A549 (cell line): ENCODE data around the gene ZNHIT2. TPM values are rescaled to one million over a fixed set of nuclear protein-coding genes. Genes with fewer than 3 reads are reported as not detected.

Experiments used
- ATAC-seq, 2 experiments: fragments of 200-7000 bp in 1 of 2; fragments of >200 bp in 1 of 2; cut with Nextera tagmentation in 1 of 2; cut with Tn5 transposase in 1 of 2; 3 replicates each; pipeline versions ENCODE4 v1.8.0 to v1.9.1; 2018 to 2020; ENCODE audit warnings: mild to moderate bottlenecking in 1 of 2, moderate library complexity in 1 of 2
- CTCF ChIA-PET: fragments of 300-600 bp; sonication (Branson Sonifier 250); formaldehyde crosslinking; extraction: SDS; loops from one replicate; lab custom pipeline; 2021; ENCODE audit warnings: antibody characterized with exemption, inconsistent platforms; lab: Yijun Ruan, JAX
- POLR2A ChIA-PET: fragments of 350-600 bp; formaldehyde crosslinking; extraction: SDS; loops from one replicate; lab custom pipeline; 2021; ENCODE audit warnings: antibody characterized with exemption, inconsistent platforms; lab: Yijun Ruan, JAX
- DNase-seq, 2 experiments: peaks; one replicate each; pipeline versions ENCODE4 v3.0.0 to v3.0.0-alpha.2; 2011 to 2016; ENCODE audit warnings: low read depth in 1 of 2, low spot score in 1 of 2
- FAIRE-seq: peaks from 2 replicates; lab custom pipeline; 2011; peaks lifted over from hg19 to GRCh38; lab: Jason Lieb, UNC
- H3K27ac ChIP-seq, 2 experiments: fragments of >200 bp; sonication (Bioruptor Twin); formaldehyde crosslinking; 3 replicates each; pipeline ENCODE4 v1.5.1; 2016 to 2017
- H3K4me1 ChIP-seq: fragments of >200 bp; sonication (Bioruptor Twin); formaldehyde crosslinking; 3 replicates; pipeline ENCODE4 v1.6.1; 2016
- H3K4me2 ChIP-seq: fragments of >200 bp; sonication (Bioruptor Twin); formaldehyde crosslinking; 3 replicates; pipeline ENCODE4 v1.6.1; 2016
- H3K4me3 ChIP-seq: fragments of >200 bp; sonication (Bioruptor Twin); formaldehyde crosslinking; 3 replicates; pipeline ENCODE4 v1.5.1; 2016
- H3K9me3 ChIP-seq: fragments of >200 bp; sonication (Bioruptor Twin); formaldehyde crosslinking; 3 replicates; pipeline ENCODE4 v1.6.1; 2016
- BHLHE40 ChIP-seq: IDR thresholded peaks from 2 replicates; pipeline ENCODE4 v1.6.1; 2012; ENCODE audit warnings: low read depth, low read length, inconsistent platforms
- CBX2 ChIP-seq: fragments of 200-600 bp; sonication (generic); IDR thresholded peaks from 2 replicates; pipeline ENCODE4 v1.6.1; 2016; ENCODE audit warnings: low read depth, mild to moderate bottlenecking, borderline replicate concordance
- CBX8 ChIP-seq: fragments of 200-600 bp; sonication (generic); IDR thresholded peaks from 2 replicates; pipeline ENCODE4 v1.6.1; 2016
- CHD2 ChIP-seq: fragments of 150-350 bp; IDR thresholded peaks from 2 replicates; pipeline ENCODE4 v1.6.1; 2014; ENCODE audit warnings: low read length; ENCODE audit not compliant: partially characterized antibody
- CTCF ChIP-seq: fragments of >200 bp; sonication (Bioruptor Twin); formaldehyde crosslinking; IDR thresholded peaks from 3 replicates; pipeline ENCODE4 v1.5.1; 2016
- EHMT2 ChIP-seq: fragments of 200-600 bp; sonication (generic); IDR thresholded peaks from 2 replicates; pipeline ENCODE4 v1.6.1; 2016; ENCODE audit warnings: antibody characterized with exemption, low read depth, mild to moderate bottlenecking, moderate library complexity
- ELK1 ChIP-seq: fragments of 150-350 bp; IDR thresholded peaks from 2 replicates; pipeline ENCODE4 v1.6.1; 2014; ENCODE audit warnings: low read depth, mild to moderate bottlenecking, low read length
- EP300 ChIP-seq, 2 experiments: fragments of >200 bp; sonication (Bioruptor Twin); formaldehyde crosslinking; IDR thresholded peaks; 2 replicates in 1 of 2; 3 replicates in 1 of 2; pipeline ENCODE4 v1.6.1; 2016 to 2017
- ESRRA ChIP-seq: fragments of 150-350 bp; IDR thresholded peaks from 2 replicates; pipeline ENCODE4 v1.6.1; 2014; ENCODE audit warnings: mild to moderate bottlenecking, low read length, borderline replicate concordance
- FOSB ChIP-seq: fragments of 250-450 bp; sonication (Bioruptor Pico); IDR thresholded peaks from 2 replicates; pipeline ENCODE4 v1.5.0; 2020; ENCODE audit warnings: mild to moderate bottlenecking, moderate library complexity
- FOXS1 ChIP-seq: fragments of 250-450 bp; sonication (Bioruptor Pico); IDR thresholded peaks from 2 replicates; pipeline ENCODE4 v1.5.0; 2020; ENCODE audit warnings: mild to moderate bottlenecking, moderate library complexity
- HEYL ChIP-seq: fragments of 250-450 bp; sonication (Bioruptor Pico); IDR thresholded peaks from 2 replicates; pipeline ENCODE4 v1.8.0; 2021; ENCODE audit warnings: mild to moderate bottlenecking, moderate library complexity
- HOXB13 ChIP-seq: fragments of 250-450 bp; sonication (Bioruptor Pico); IDR thresholded peaks from 2 replicates; pipeline ENCODE4 v1.5.0; 2020; ENCODE audit warnings: low read depth, mild to moderate bottlenecking, moderate library complexity
- HOXB5 ChIP-seq: fragments of 250-450 bp; sonication (Bioruptor Pico); IDR thresholded peaks from 2 replicates; pipeline ENCODE4 v1.5.0; 2020; ENCODE audit warnings: mild to moderate bottlenecking, moderate library complexity
- JUNB ChIP-seq: fragments of >200 bp; sonication (Bioruptor Twin); formaldehyde crosslinking; IDR thresholded peaks from 2 replicates; pipeline ENCODE4 v1.6.1; 2016
- KDM5A ChIP-seq: fragments of 200-600 bp; sonication (generic); IDR thresholded peaks from 2 replicates; pipeline ENCODE4 v1.6.1; 2016; ENCODE audit warnings: antibody characterized with exemption, mild to moderate bottlenecking
- NFE2L2 ChIP-seq: fragments of 150-350 bp; conservative IDR thresholded peaks from 2 replicates; pipeline ENCODE4 v1.6.1; 2014; ENCODE audit warnings: low read length
- NR3C1 ChIP-seq: fragments of >200 bp; sonication (Bioruptor Twin); formaldehyde crosslinking; IDR thresholded peaks from 3 replicates; pipeline ENCODE4 v1.6.1; 2017
- POLR2A ChIP-seq: IDR thresholded peaks from 2 replicates; pipeline ENCODE4 v1.6.1; 2012; ENCODE audit warnings: mild to moderate bottlenecking, low read length
- RARB ChIP-seq: fragments of 250-450 bp; sonication (Bioruptor Pico); IDR thresholded peaks from 2 replicates; pipeline ENCODE4 v1.8.0; 2021; ENCODE audit warnings: mild to moderate bottlenecking, moderate library complexity
- RNF2 ChIP-seq: fragments of 200-600 bp; sonication (generic); IDR thresholded peaks from 2 replicates; pipeline ENCODE4 v1.6.1; 2016; ENCODE audit warnings: low read depth, mild to moderate bottlenecking, antibody characterized with exemption, moderate library complexity, borderline replicate concordance
- SREBF2 ChIP-seq: fragments of 450-650 bp; IDR thresholded peaks from 2 replicates; pipeline ENCODE4 v1.6.1; 2014; ENCODE audit warnings: mild to moderate bottlenecking, moderate library complexity
- ZNF302 ChIP-seq: fragments of 250-450 bp; sonication (Bioruptor Pico); IDR thresholded peaks from 2 replicates; pipeline ENCODE4 v1.9.0; 2021; ENCODE audit warnings: inconsistent platforms, mild to moderate bottlenecking, moderate library complexity
- WGBS: methylation state at CpG from one replicate; pipeline ENCODE4 v1.1.6; 2017; ENCODE audit errors: missing lambda C conversion rate; 5-methylcytosine and 5-hydroxymethylcytosine counted together
- polyA plus RNA-seq, 4 experiments: library from polyadenylated mRNA; depleted of rRNA in 3 of 4; stranded (reverse); fragments of >200 nt; fragmentation: RNase III in 1 of 4; extraction: RNeasy Plus Mini Kit Qiagen cat#74134 plus additional on column Dnase treatment in 1 of 4; gene quantifications; 2 replicates in 3 of 4; 3 replicates in 1 of 4; pipeline ENCODE4 v1.2.3, GENCODE V29; 2011 to 2017
- TF ChIP-seq, protein P1 (sequence below): fragments of >200 bp; sonication (Bioruptor Twin); formaldehyde crosslinking; IDR thresholded peaks from 3 replicates; pipeline ENCODE4 v1.6.1; 2016
- TF ChIP-seq, protein P2 (sequence below): fragments of 450-650 bp; IDR thresholded peaks from 2 replicates; pipeline ENCODE4 v1.6.1; 2014; ENCODE audit warnings: antibody characterized with exemption
- TF ChIP-seq, protein P3 (sequence below): fragments of 250-450 bp; sonication (Bioruptor Pico); IDR thresholded peaks from 2 replicates; pipeline ENCODE4 v1.5.0; 2020; ENCODE audit warnings: low read depth, mild to moderate bottlenecking, moderate library complexity
- TF ChIP-seq, protein P4 (sequence below): IDR thresholded peaks from 2 replicates; pipeline ENCODE4 v1.6.1; 2012; ENCODE audit warnings: low read depth, borderline replicate concordance
- TF ChIP-seq, protein P5 (sequence below): IDR thresholded peaks from 2 replicates; pipeline ENCODE4 v1.6.1; 2012

ZNHIT2 gene
- polyA plus RNA-seq, 2 of the 4 experiments (the other 2 are of a cell fraction) = 5.5 to 13.5 TPM

DNA sequence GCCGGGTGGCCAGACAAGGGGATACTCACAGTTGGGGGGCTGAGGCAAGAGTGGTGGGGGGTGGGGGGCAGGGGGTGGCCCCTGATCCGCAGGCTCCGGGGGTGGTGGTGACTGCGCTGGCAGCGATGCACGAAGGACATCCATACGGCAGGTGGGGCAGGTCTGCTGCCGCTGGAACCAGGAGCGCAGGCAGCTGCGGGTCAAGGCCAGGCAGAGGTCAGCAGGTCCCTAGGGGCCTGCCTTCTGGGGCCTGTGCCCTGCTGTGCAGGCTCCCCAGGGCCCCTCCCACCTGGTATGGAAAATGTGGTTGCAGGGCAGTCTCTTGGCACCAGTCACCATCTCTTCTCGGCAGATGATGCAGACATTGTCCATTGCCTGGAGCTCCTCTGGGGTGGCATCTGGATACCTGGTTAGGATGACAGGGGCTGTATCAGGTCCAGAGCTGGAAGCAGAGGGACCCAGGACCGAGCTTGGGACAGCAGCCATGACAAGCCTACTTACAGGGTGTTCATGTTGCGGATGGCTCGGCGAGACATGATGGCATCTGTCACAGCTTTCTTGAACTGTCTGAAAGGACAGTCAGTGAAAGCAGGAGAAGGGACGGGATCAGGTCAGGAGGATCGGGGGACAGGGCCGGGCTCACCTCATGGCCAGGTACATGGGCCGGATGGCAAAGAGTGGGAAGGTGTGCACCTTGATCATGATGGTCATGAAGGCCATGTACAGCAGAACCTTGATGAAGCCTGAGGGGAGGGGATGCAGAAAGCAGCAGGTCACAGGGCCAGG lies 13.3 kb upstream of the ZNHIT2 start:
- ChIA-PET POLR2A (interaction anchor here (2.1 kb wide), 1 partner anchor 9 kb away, joined by 14 read pairs; the partner anchor contains the start of genes FAU and MRPL49), CTCF (interaction anchor here (0.6 to 7.3 kb wide), 7 partner anchors 11 to 472 kb away, joined by 3 to 75 read pairs (median 3); partner anchors contain the start of genes FAU, MRPL49, TM7SF2 and ZNHIT2)
- FAIRE-seq (no peak), DNase-seq (no peak), ATAC-seq (no peak)
- no peak overlapping the region for H3K4me2 ChIP-seq
- peaks cover 14% of the 10 kb centered on the region for H3K4me1 ChIP-seq
- no peaks in the 10 kb centered on the region for H3K9me3 ChIP-seq
- no peak overlapping the region for H3K4me3 ChIP-seq
- H3K27ac ChIP-seq = no peak overlapping the region
- WGBS = 92% methylated on average over 14 of the region's 19 CpGs
- TF ChIP-seq HEYL (CRISPR knock-in tag) = no peak
- no peak for TF ChIP-seq KDM5A
- TF ChIP-seq POLR2A = no peak
- TF ChIP-seq, protein P1, sequence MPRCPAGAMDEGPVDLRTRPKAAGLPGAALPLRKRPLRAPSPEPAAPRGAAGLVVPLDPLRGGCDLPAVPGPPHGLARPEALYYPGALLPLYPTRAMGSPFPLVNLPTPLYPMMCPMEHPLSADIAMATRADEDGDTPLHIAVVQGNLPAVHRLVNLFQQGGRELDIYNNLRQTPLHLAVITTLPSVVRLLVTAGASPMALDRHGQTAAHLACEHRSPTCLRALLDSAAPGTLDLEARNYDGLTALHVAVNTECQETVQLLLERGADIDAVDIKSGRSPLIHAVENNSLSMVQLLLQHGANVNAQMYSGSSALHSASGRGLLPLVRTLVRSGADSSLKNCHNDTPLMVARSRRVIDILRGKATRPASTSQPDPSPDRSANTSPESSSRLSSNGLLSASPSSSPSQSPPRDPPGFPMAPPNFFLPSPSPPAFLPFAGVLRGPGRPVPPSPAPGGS = no peak
- TF ChIP-seq HOXB5 = no peak
- no peak for TF ChIP-seq ZNF302 (CRISPR knock-in tag)
- no peak for TF ChIP-seq CTCF
- no peak for TF ChIP-seq RNF2
- no peak for TF ChIP-seq JUNB
- no peak for TF ChIP-seq CBX8
- TF ChIP-seq, all 56 proteins: peak for 0

DNA sequence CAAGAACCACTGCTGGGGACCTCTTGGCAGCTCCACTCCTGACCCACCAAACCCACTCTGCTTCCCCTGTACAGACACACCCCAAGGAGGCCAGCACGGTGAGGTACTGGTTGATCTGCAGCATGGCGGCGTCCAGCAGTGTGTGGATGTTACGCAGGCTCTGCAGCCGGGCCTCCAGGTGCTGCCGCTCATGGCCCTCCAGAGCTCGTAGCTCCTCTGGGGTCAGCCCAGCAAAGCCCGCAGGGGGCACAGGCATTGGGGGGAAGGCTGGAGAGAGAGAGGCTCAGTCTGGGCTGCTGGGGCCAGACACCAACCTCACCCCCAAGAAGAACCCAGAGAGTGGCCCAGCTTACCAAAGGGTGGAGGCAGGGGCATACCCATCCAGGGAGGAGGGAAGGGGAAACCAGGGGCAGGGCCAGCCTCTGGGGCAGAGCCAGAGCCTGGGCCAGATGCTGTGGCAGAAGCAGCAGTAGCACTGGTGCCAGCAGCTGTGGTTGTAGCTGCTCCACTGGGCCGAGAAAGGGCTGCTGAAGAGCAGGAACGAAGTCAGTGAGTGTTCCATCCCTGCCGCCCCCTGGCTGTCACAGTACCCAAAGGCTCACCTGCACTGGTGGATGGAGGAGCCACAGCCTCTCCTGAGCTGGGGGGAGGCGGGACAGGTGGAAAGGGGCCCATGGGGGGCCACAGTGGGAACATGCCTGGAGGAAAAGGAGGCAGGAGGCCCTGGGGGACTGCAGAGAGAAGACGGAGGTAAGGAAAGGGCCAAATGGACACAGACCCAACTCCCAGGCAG lies 12.3 kb upstream of the ZNHIT2 start:
- Histone ChIP-seq H3K4me1 (peaks cover 9% of the 10 kb centered on the region), H3K27ac (no peak overlapping the region), H3K4me2 (no peak overlapping the region), H3K9me3 (no peaks in the 10 kb centered on the region), H3K4me3 (no peak overlapping the region)
- ChIA-PET POLR2A (interaction anchor here (1.1 to 2.1 kb wide), 2 partner anchors 8 to 18 kb away, joined by 3 to 14 read pairs; partner anchors contain the start of genes FAU, MRPL49 and TM7SF2), CTCF (interaction anchor here (1.1 to 7.3 kb wide), 6 partner anchors 10 to 125 kb away, joined by 3 to 75 read pairs (median 6); partner anchors contain the start of genes FAU, MRPL49, TM7SF2 and ZNHIT2)
- WGBS = 85% methylated on average over 8 of the region's 13 CpGs
- TF ChIP-seq ELK1 (no peak), EHMT2 (no peak), HOXB13 (CRISPR knock-in tag) (no peak), HOXB5 (no peak), CBX2 (no peak), FOXS1 (CRISPR knock-in tag) (no peak), RARB (CRISPR knock-in tag) (no peak), NR3C1 (no peak), KDM5A (no peak), BHLHE40 (no peak), SREBF2 (no peak), NFE2L2 (no peak), EP300 (IDR thresholded peaks at IDR 0.05) (no peak), FOSB (CRISPR knock-in tag) (no peak), ESRRA (no peak), CHD2 (no peak)
- TF ChIP-seq, protein P2, sequence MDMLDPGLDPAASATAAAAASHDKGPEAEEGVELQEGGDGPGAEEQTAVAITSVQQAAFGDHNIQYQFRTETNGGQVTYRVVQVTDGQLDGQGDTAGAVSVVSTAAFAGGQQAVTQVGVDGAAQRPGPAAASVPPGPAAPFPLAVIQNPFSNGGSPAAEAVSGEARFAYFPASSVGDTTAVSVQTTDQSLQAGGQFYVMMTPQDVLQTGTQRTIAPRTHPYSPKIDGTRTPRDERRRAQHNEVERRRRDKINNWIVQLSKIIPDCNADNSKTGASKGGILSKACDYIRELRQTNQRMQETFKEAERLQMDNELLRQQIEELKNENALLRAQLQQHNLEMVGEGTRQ = no peak
- TF ChIP-seq, protein P3, sequence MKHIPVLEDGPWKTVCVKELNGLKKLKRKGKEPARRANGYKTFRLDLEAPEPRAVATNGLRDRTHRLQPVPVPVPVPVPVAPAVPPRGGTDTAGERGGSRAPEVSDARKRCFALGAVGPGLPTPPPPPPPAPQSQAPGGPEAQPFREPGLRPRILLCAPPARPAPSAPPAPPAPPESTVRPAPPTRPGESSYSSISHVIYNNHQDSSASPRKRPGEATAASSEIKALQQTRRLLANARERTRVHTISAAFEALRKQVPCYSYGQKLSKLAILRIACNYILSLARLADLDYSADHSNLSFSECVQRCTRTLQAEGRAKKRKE (CRISPR knock-in tag) = no peak
- TF ChIP-seq, protein P4, sequence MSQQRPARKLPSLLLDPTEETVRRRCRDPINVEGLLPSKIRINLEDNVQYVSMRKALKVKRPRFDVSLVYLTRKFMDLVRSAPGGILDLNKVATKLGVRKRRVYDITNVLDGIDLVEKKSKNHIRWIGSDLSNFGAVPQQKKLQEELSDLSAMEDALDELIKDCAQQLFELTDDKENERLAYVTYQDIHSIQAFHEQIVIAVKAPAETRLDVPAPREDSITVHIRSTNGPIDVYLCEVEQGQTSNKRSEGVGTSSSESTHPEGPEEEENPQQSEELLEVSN = no peak
- TF ChIP-seq, protein P5, sequence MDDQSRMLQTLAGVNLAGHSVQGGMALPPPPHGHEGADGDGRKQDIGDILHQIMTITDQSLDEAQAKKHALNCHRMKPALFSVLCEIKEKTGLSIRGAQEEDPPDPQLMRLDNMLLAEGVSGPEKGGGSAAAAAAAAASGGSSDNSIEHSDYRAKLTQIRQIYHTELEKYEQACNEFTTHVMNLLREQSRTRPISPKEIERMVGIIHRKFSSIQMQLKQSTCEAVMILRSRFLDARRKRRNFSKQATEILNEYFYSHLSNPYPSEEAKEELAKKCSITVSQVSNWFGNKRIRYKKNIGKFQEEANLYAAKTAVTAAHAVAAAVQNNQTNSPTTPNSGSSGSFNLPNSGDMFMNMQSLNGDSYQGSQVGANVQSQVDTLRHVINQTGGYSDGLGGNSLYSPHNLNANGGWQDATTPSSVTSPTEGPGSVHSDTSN = no peak
- DNase-seq (no peak), ATAC-seq (no peak), FAIRE-seq (no peak)
